IPS-18c (cell line): ENCODE data around the gene GALNT1.

Source experiments
- H3K4me3 ChIP-seq: 2 replicates; pipeline ENCODE4 v1.7.0; 2013; ENCODE audit warnings: low read depth, mild to moderate bottlenecking, low read length, moderate library complexity; ENCODE audit not compliant: insufficient read depth
- H3K9me3 ChIP-seq: one replicate; pipeline ENCODE4 v1.6.1; 2013; ENCODE audit warnings: mild to moderate bottlenecking, low read length, moderate library complexity; ENCODE audit not compliant: control insufficient read depth, insufficient read depth

The GALNT1 gene

GRCh38 chr18:35716169-35716831 lies 134.8 kb downstream of the GALNT1 start:
- H3K9me3 ChIP-seq: peaks cover 3% of the 10 kb centered on the region
- no peak overlapping the region for H3K4me3 ChIP-seq

GRCh38 chr18:35717182-35717581 lies 135.6 kb downstream of the GALNT1 start:
- no peak overlapping the region for H3K4me3 ChIP-seq
- H3K9me3 ChIP-seq: peaks cover 3% of the 10 kb centered on the region

GRCh38 chr18:35721431-35722081 lies 140.0 kb downstream of the GALNT1 start:
- H3K9me3 ChIP-seq: peaks cover 3% of the 10 kb centered on the region
- no peak overlapping the region for H3K4me3 ChIP-seq

GRCh38 chr18:35728676-35729075 lies 147.1 kb downstream of the GALNT1 start:
- H3K9me3 ChIP-seq: no peaks in the 10 kb centered on the region
- no peak overlapping the region for H3K4me3 ChIP-seq

- H3K4me3 ChIP-seq: no peak overlapping the region
- no peaks in the 10 kb centered on the region for H3K9me3 ChIP-seq
These were observed 148.6 kb downstream of the GALNT1 start for GRCh38 chr18:35729991-35730668.

GRCh38 chr18:35730691-35731370 lies 149.3 kb downstream of the GALNT1 start:
- H3K4me3 ChIP-seq: no peak overlapping the region
- H3K9me3 ChIP-seq: no peaks in the 10 kb centered on the region

GRCh38 chr18:35731701-35732100 lies 150.2 kb downstream of the GALNT1 start:
- Histone ChIP-seq H3K9me3 (no peaks in the 10 kb centered on the region), H3K4me3 (no peak overlapping the region)

GRCh38 chr18:35732162-35732561 lies 150.6 kb downstream of the GALNT1 start:
- no peaks in the 10 kb centered on the region for H3K9me3 ChIP-seq
- no peak overlapping the region for H3K4me3 ChIP-seq

GRCh38 chr18:35732636-35733035 lies 151.1 kb downstream of the GALNT1 start:
- Histone ChIP-seq H3K9me3 (no peaks in the 10 kb centered on the region), H3K4me3 (no peak overlapping the region)

GRCh38 chr18:35733408-35733807 lies 151.9 kb downstream of the GALNT1 start:
- Histone ChIP-seq H3K9me3 (no peaks in the 10 kb centered on the region), H3K4me3 (no peak overlapping the region)

GRCh38 chr18:35736696-35737095 lies 155.2 kb downstream of the GALNT1 start:
- H3K9me3 ChIP-seq: no peaks in the 10 kb centered on the region
- H3K4me3 ChIP-seq: no peak overlapping the region

- no peaks in the 10 kb centered on the region for H3K9me3 ChIP-seq
- no peak overlapping the region for H3K4me3 ChIP-seq
These were observed 158.2 kb downstream of the GALNT1 start for GRCh38 chr18:35739778-35740177.

GRCh38 chr18:35740656-35741055 lies 159.1 kb downstream of the GALNT1 start:
- Histone ChIP-seq H3K9me3 (no peaks in the 10 kb centered on the region), H3K4me3 (no peak overlapping the region)

- Histone ChIP-seq H3K9me3 (no peaks in the 10 kb centered on the region), H3K4me3 (no peak overlapping the region)
These were observed 162.4 kb downstream of the GALNT1 start for GRCh38 chr18:35743916-35744315.

- no peaks in the 10 kb centered on the region for H3K9me3 ChIP-seq
- no peak overlapping the region for H3K4me3 ChIP-seq
These were observed 164.3 kb downstream of the GALNT1 start for GRCh38 chr18:35745814-35746213.

GRCh38 chr18:35746826-35747339 lies 165.3 kb downstream of the GALNT1 start:
- Histone ChIP-seq H3K4me3 (no peak overlapping the region; the same call in 1 of the 2 replicates), H3K9me3 (no peaks in the 10 kb centered on the region)

- no peaks in the 10 kb centered on the region for H3K9me3 ChIP-seq
These were observed 166.4 kb downstream of the GALNT1 start for GRCh38 chr18:35747894-35748472.

More at GRCh38 chr18:35747894-35748472, 166.4 kb downstream of the GALNT1 start:
- H3K4me3 ChIP-seq: no peak overlapping the region
